Liver (tissue), 9 donors: ENCODE measurements around the gene DNAI2. TPM values are rescaled to one million over a fixed set of nuclear protein-coding genes. Genes with fewer than 3 reads are reported as not detected.

Experiments used
- DNase-seq: peaks from one replicate; pipeline ENCODE4 v3.0.0-alpha.2; 2017; ENCODE audit warnings: low spot score
- H3K27ac ChIP-seq, 2 donors: one replicate each; pipeline ENCODE4 v1.7.0; 2013; ENCODE audit warnings: inconsistent platforms in 2 of 2, low read length in 2 of 2, control low read depth in 1 of 2, low read depth in 1 of 2, mild to moderate bottlenecking in 1 of 2
- H3K27me3 ChIP-seq, 4 donors: one replicate each; pipeline versions ENCODE4 v1.6.1 to v1.7.0; 2013; ENCODE audit warnings: low read length in 3 of 4, inconsistent platforms in 1 of 4, mild to moderate bottlenecking in 1 of 4, moderate library complexity in 1 of 4; ENCODE audit not compliant: control insufficient read depth in 4 of 4, insufficient read depth in 4 of 4
- H3K36me3 ChIP-seq, 4 donors: one replicate each; pipeline versions ENCODE4 v1.6.1 to v1.7.0; 2013; ENCODE audit warnings: low read length in 3 of 4, mild to moderate bottlenecking in 3 of 4, low read depth in 1 of 4, moderate library complexity in 1 of 4; ENCODE audit not compliant: control insufficient read depth in 4 of 4, insufficient read depth in 3 of 4
- H3K4me1 ChIP-seq, 4 donors: one replicate each; pipeline versions ENCODE4 v1.6.1 to v1.7.0; 2013; ENCODE audit warnings: low read length in 3 of 4, mild to moderate bottlenecking in 3 of 4, moderate library complexity in 1 of 4; ENCODE audit not compliant: control insufficient read depth in 4 of 4, insufficient read depth in 4 of 4
- H3K4me3 ChIP-seq, 3 donors: one replicate each; pipeline versions ENCODE4 v1.6.1 to v1.7.0; 2013; ENCODE audit warnings: low read length in 3 of 3, control low read depth in 1 of 3, low read depth in 1 of 3, mild to moderate bottlenecking in 1 of 3
- H3K9ac ChIP-seq, 2 donors: one replicate each; pipeline ENCODE4 v1.7.0; 2013; ENCODE audit warnings: low read length in 2 of 2, mild to moderate bottlenecking in 2 of 2, moderate library complexity in 2 of 2, control low read depth in 1 of 2, low read depth in 1 of 2
- H3K9me3 ChIP-seq, 4 donors: one replicate each; pipeline versions ENCODE4 v1.6.1 to v1.7.0; 2013; ENCODE audit warnings: low read length in 3 of 4; ENCODE audit not compliant: control insufficient read depth in 4 of 4
- CTCF ChIP-seq: fragments of 150-350 bp; IDR thresholded peaks from 2 replicates; pipeline ENCODE4 v1.5.1; 2017; ENCODE audit warnings: improper control_type of control experiment, low read depth, low read length; ENCODE audit not compliant: missing input control
- EGR1 ChIP-seq, 2 donors: IDR thresholded peaks; 2 replicates each; pipeline ENCODE4 v1.6.1; 2016 to 2018; ENCODE audit warnings: antibody characterized with exemption in 2 of 2, low read depth in 2 of 2
- FOXA2 ChIP-seq: IDR thresholded peaks from 2 replicates; pipeline ENCODE4 v1.6.1; 2016; ENCODE audit warnings: antibody characterized with exemption
- GABPA ChIP-seq, 2 donors: IDR thresholded peaks in 1 of 2; conservative IDR thresholded peaks in 1 of 2; 2 replicates each; pipeline ENCODE4 v1.6.1; 2016; ENCODE audit warnings: antibody characterized with exemption in 2 of 2, mild to moderate bottlenecking in 1 of 2, moderate library complexity in 1 of 2
- HNF4A ChIP-seq, 2 donors: conservative IDR thresholded peaks; 2 replicates each; pipeline ENCODE4 v1.6.1; 2016; ENCODE audit warnings: antibody characterized with exemption in 2 of 2, mild to moderate bottlenecking in 2 of 2
- HNF4G ChIP-seq: IDR thresholded peaks from 2 replicates; pipeline ENCODE4 v1.6.1; 2016; ENCODE audit warnings: antibody characterized with exemption
- JUND ChIP-seq, 2 donors: IDR thresholded peaks; 2 replicates each; pipeline ENCODE4 v1.6.1; 2016; ENCODE audit warnings: antibody characterized with exemption in 2 of 2
- MAX ChIP-seq: IDR thresholded peaks from 2 replicates; pipeline ENCODE4 v1.6.1; 2016; ENCODE audit warnings: antibody characterized with exemption
- NR2F2 ChIP-seq: IDR thresholded peaks from 2 replicates; pipeline ENCODE4 v1.6.1; 2016; ENCODE audit warnings: antibody characterized with exemption
- RAD21 ChIP-seq, 2 donors: IDR thresholded peaks; 2 replicates each; pipeline ENCODE4 v1.6.1; 2016; ENCODE audit warnings: antibody characterized with exemption in 2 of 2, mild to moderate bottlenecking in 2 of 2
- REST ChIP-seq: IDR thresholded peaks from 2 replicates; pipeline ENCODE4 v1.6.1; 2016; ENCODE audit warnings: antibody characterized with exemption, mild to moderate bottlenecking
- RXRA ChIP-seq, 2 donors: IDR thresholded peaks; 2 replicates each; pipeline ENCODE4 v1.6.1; 2017 to 2018; ENCODE audit warnings: antibody characterized with exemption in 2 of 2, mild to moderate bottlenecking in 1 of 2
- SP1 ChIP-seq: IDR thresholded peaks from 2 replicates; pipeline ENCODE4 v1.6.1; 2018; ENCODE audit warnings: antibody characterized with exemption, mild to moderate bottlenecking
- TAF1 ChIP-seq: conservative IDR thresholded peaks from 2 replicates; pipeline ENCODE4 v1.6.1; 2016; ENCODE audit warnings: antibody characterized with exemption, mild to moderate bottlenecking
- YY1 ChIP-seq: IDR thresholded peaks from 2 replicates; pipeline ENCODE4 v1.6.1; 2016; ENCODE audit warnings: antibody characterized with exemption, mild to moderate bottlenecking
- ZBTB33 ChIP-seq: IDR thresholded peaks from 2 replicates; pipeline ENCODE4 v1.6.1; 2016; ENCODE audit warnings: antibody characterized with exemption
- WGBS: extraction: QIAGEN DNeasy Blood & Tissue Kit; methylation state at CpG from one replicate; pipeline ENCODE4 v1.1.7; 2013; 5-methylcytosine and 5-hydroxymethylcytosine counted together
- polyA plus RNA-seq, 2 donors: library from polyadenylated mRNA; stranded (reverse) in 1 of 2; unstranded in 1 of 2; fragments of 200-250 nt in 1 of 2; fragments of >200 nt in 1 of 2; fragmentation: Nextera tagmentation in 1 of 2; extraction: Ambion mirVana in 1 of 2; gene quantifications; one replicate each; pipeline versions ENCODE4 v1.2.1 to v1.2.3, GENCODE V29; 2013 to 2015
- total RNA-seq, 2 donors: library from RNA; depleted of rRNA; stranded (reverse); fragments of >200 nt; gene quantifications; one replicate each; pipeline ENCODE4 v1.2.3, GENCODE V29; 2014
- donor health status: healthy.
- donor health status: healthy.
- donor health status: healthy.
- donor health status: healthy.
- donor health status: healthy.

The DNAI2 gene
- total and polyA plus RNA-seq, 4 donors = not detected

- no peaks in the 10 kb centered on the region for H3K4me1 ChIP-seq
- H3K9me3 ChIP-seq = no peaks in the 10 kb centered on the region
- DNase-seq = no peak
- WGBS = 70% methylated on average over 10 of the region's 10 CpGs
- H3K36me3 ChIP-seq = no peaks in the 10 kb centered on the region
- no peak overlapping the region for H3K27ac ChIP-seq
- H3K9ac ChIP-seq = no peak overlapping the region
- H3K4me3 ChIP-seq = no peak overlapping the region
- no peak for TF ChIP-seq JUND (IDR thresholded peaks at IDR 0.05)
- no peak for TF ChIP-seq HNF4A (conservative IDR thresholded peaks at IDR 0.05)
- no peak for TF ChIP-seq YY1
- no peak for TF ChIP-seq RXRA (IDR thresholded peaks at IDR 0.05)
- no peak for TF ChIP-seq MAX
- no peak for TF ChIP-seq HNF4G
- no peak for TF ChIP-seq ZBTB33
- no peak for TF ChIP-seq FOXA2
- TF ChIP-seq EGR1 (IDR thresholded peaks at IDR 0.05; ENCODE audit: low read depth in 2 of 2) = no peak
- TF ChIP-seq RAD21 (IDR thresholded peaks at IDR 0.05) = no peak
- no peak for TF ChIP-seq SP1
- no peak for TF ChIP-seq TAF1
- no peak for TF ChIP-seq GABPA (IDR thresholded peaks at IDR 0.05 in 1 of 2, conservative IDR thresholded peaks at IDR 0.05 in 1 of 2)
- TF ChIP-seq CTCF = no peak
- no peak for TF ChIP-seq NR2F2
- no peak for TF ChIP-seq REST
- no peaks in the 10 kb centered on the region for H3K27me3 ChIP-seq
Measured at GRCh38 chr17:74241431-74241830, 32.6 kb upstream of the DNAI2 start.

- 84% methylated on average over 2 of the region's 2 CpGs for WGBS
- H3K4me1 ChIP-seq = no peaks in the 10 kb centered on the region
- DNase-seq = no peak
- H3K4me3 ChIP-seq = no peak overlapping the region
- TF ChIP-seq SP1 (no peak), JUND (IDR thresholded peaks at IDR 0.05) (no peak), TAF1 (no peak)
- H3K27ac ChIP-seq = no peak overlapping the region
- no peaks in the 10 kb centered on the region for H3K9me3 ChIP-seq
- no peaks in the 10 kb centered on the region for H3K27me3 ChIP-seq
- H3K9ac ChIP-seq = no peak overlapping the region
- H3K36me3 ChIP-seq = no peaks in the 10 kb centered on the region
Measured at GRCh38 chr17:74241847-74242246, 32.2 kb upstream of the DNAI2 start.
